ENCODE results near the gene TMSB15C. TPM values are rescaled to one million over a fixed set of nuclear protein-coding genes. Genes with fewer than 3 reads are reported as not detected.
"Not testable (repeated sequence)": the region's sequence is repeated elsewhere in the genome, so short reads cannot be mapped to it uniquely, and the experiment has no call there.

The TMSB15C gene
- total RNA-seq, 1 experiment from 2014 or later: 2.0 TPM

GRCh38 chrX:104084063-104084462 is 8.0 kb upstream of the TMSB15C start:
- peaks cover 12% of the 10 kb centered on the region for H3K27me3 Mint-ChIP-seq (ENCODE audit: low read depth)
- WGBS (ENCODE audit: extremely low coverage, insufficient read length, low lambda C conversion rate): no CpG with 5 or more reads among the region's 4 CpGs

GRCh38 chrX:104077854-104078253 is 1.8 kb upstream of the TMSB15C start:
- H3T11ph ChIP-seq (ENCODE audit: low read length); H3K4me1 ChIP-seq (ENCODE audit: insufficient read depth, low read length); H3K9me3 Mint-ChIP-seq; H3K79me2 ChIP-seq (ENCODE audit: insufficient read depth, low read length); H3K27ac ChIP-seq (ENCODE audit: insufficient read length, low read depth, low read length); H2BK12ac ChIP-seq (ENCODE audit: insufficient read length, low read depth, low read length); H3K23me2 ChIP-seq (ENCODE audit: insufficient read length, low read depth, low read length, poor library complexity, severe bottlenecking); H2AK5ac ChIP-seq (ENCODE audit: insufficient read length, low read length); H3K79me1 ChIP-seq (ENCODE audit: insufficient read depth, low read depth, low read length, poor library complexity, severe bottlenecking); H3K9me3 ChIP-seq (ENCODE audit: control insufficient read depth, low read depth, low read length); H3K4me3 Mint-ChIP-seq; H3K14ac ChIP-seq (ENCODE audit: insufficient read depth, low read length); H2BK15ac ChIP-seq (ENCODE audit: low read depth, low read length); H3K27me3 ChIP-seq (ENCODE audit: insufficient read depth, low read length); H3K27me3 Mint-ChIP-seq (ENCODE audit: low read depth); H2BK20ac ChIP-seq (ENCODE audit: low read depth, low read length, poor library complexity, severe bottlenecking); H3K23ac ChIP-seq (ENCODE audit: insufficient read length, low read depth, low read length); H3K4me1 Mint-ChIP-seq; H3K27ac Mint-ChIP-seq; H4K91ac ChIP-seq (ENCODE audit: insufficient read length, low read depth, low read length); H4K8ac ChIP-seq (replicated peaks; ENCODE audit: insufficient read length, low read depth, low read length); H4K5ac ChIP-seq (ENCODE audit: insufficient read length, low read depth, low read length); H2BK5ac ChIP-seq (ENCODE audit: insufficient read length, low read length); DNase-seq; H3K56ac ChIP-seq (ENCODE audit: insufficient read length, low read depth, low read length); H3K18ac ChIP-seq (ENCODE audit: insufficient read length, low read depth, low read length); H4K20me1 ChIP-seq (ENCODE audit: control insufficient read depth, insufficient read depth, insufficient read length); H3K4ac ChIP-seq (ENCODE audit: low read depth, low read length); H3K36me3 Mint-ChIP-seq (ENCODE audit: insufficient read depth in 1 of 3, low read depth in 3 of 3); H3K9ac ChIP-seq (ENCODE audit: extremely low read depth, insufficient read length, low read length); H2AFZ ChIP-seq (ENCODE audit: low read length); H3K4me2 ChIP-seq (ENCODE audit: insufficient read depth, insufficient read length, low read length); H2BK120ac ChIP-seq (ENCODE audit: low read depth, low read length, poor library complexity, severe bottlenecking): not testable (repeated sequence)
- no CpG with 5 or more reads among the region's 6 CpGs for WGBS (ENCODE audit: extremely low coverage, insufficient read length, low lambda C conversion rate)

More at GRCh38 chrX:104084063-104084462, 8.0 kb upstream of the TMSB15C start:
- no peak overlapping the region for H2BK15ac ChIP-seq (ENCODE audit: low read depth, low read length)
- no peak for TF ChIP-seq CTCF (conservative IDR thresholded peaks at IDR 0.05)
- H4K91ac ChIP-seq (ENCODE audit: insufficient read length, low read depth, low read length): no peak overlapping the region
- H3K4me2 ChIP-seq (ENCODE audit: insufficient read depth, insufficient read length, low read length): no peak overlapping the region
- H3K36me3 Mint-ChIP-seq (ENCODE audit: insufficient read depth in 1 of 3, low read depth in 3 of 3): no peaks in the 10 kb centered on the region; a peak in 1 of 7 replicates
- H3K4ac ChIP-seq (ENCODE audit: low read depth, low read length): no peak overlapping the region
- H3K27ac Mint-ChIP-seq: no peak overlapping the region
- no peaks in the 10 kb centered on the region for H3K27me3 ChIP-seq (ENCODE audit: insufficient read depth, low read length)
- H3K27ac ChIP-seq (ENCODE audit: insufficient read length, low read depth, low read length): no peak overlapping the region
- no peaks in the 10 kb centered on the region for H3K79me1 ChIP-seq (ENCODE audit: insufficient read depth, low read depth, low read length, poor library complexity, severe bottlenecking)
- H4K5ac ChIP-seq (ENCODE audit: insufficient read length, low read depth, low read length): no peak overlapping the region
- H4K8ac ChIP-seq (replicated peaks; ENCODE audit: insufficient read length, low read depth, low read length): no peak overlapping the region
- no peaks in the 10 kb centered on the region for H3K4me1 ChIP-seq (ENCODE audit: insufficient read depth, low read length)
- H3K4me1 Mint-ChIP-seq: no peaks in the 10 kb centered on the region
- peaks cover 0 to 10% of the 10 kb centered on the region in 2 experiments; a peak in 2 of 5 replicates for H3K9me3 Mint-ChIP-seq
- DNase-seq: no peak
- no peak overlapping the region for H3K14ac ChIP-seq (ENCODE audit: insufficient read depth, low read length)
- H3K18ac ChIP-seq (ENCODE audit: insufficient read length, low read depth, low read length): no peak overlapping the region
- H3K23me2 ChIP-seq (ENCODE audit: insufficient read length, low read depth, low read length, poor library complexity, severe bottlenecking): no peaks in the 10 kb centered on the region
- no peak overlapping the region for H2BK5ac ChIP-seq (ENCODE audit: insufficient read length, low read length)
- H3K23ac ChIP-seq (ENCODE audit: insufficient read length, low read depth, low read length): no peak overlapping the region
- no peak overlapping the region for H3T11ph ChIP-seq (ENCODE audit: low read length)
- H2AFZ ChIP-seq (ENCODE audit: low read length): no peak overlapping the region
- no peaks in the 10 kb centered on the region for H3K79me2 ChIP-seq (ENCODE audit: insufficient read depth, low read length)
- H3K4me3 Mint-ChIP-seq: no peak overlapping the region
- H3K56ac ChIP-seq (ENCODE audit: insufficient read length, low read depth, low read length): no peak overlapping the region
- H3K9ac ChIP-seq (ENCODE audit: extremely low read depth, insufficient read length, low read length): no peak overlapping the region
- H2BK12ac ChIP-seq (ENCODE audit: insufficient read length, low read depth, low read length): no peak overlapping the region
- H4K20me1 ChIP-seq (ENCODE audit: control insufficient read depth, insufficient read depth, insufficient read length): no peaks in the 10 kb centered on the region
- H2AK5ac ChIP-seq (ENCODE audit: insufficient read length, low read length): no peak overlapping the region
- no peak overlapping the region for H2BK120ac ChIP-seq (ENCODE audit: low read depth, low read length, poor library complexity, severe bottlenecking)
- no peak overlapping the region for H2BK20ac ChIP-seq (ENCODE audit: low read depth, low read length, poor library complexity, severe bottlenecking)
- H3K9me3 ChIP-seq (ENCODE audit: control insufficient read depth, low read depth, low read length): no peaks in the 10 kb centered on the region

Data from H9 (cell line).